ENCODE data around the gene RPS15.

Gene RPS15

DNA sequence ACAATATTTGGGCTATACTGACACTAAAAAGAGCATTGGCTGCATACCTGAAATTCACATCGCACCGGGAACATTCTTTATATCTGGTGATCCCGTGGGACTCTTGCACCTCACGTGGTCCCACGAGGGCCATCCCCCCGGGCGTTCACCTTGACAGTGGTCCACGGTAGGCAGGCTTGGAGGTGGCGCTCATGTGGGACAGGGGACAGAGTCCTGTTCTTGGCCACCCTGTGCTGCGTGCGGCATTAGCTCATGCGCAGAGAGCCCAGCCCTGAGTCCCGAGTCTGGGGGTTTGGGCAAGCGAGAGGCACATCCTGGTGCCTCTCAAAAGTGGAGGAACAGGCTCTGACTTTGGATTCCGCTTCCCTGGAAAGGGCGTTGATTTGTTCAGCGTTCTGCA, 44.4 kb upstream of the RPS15 start:
- peaks cover 69% of the 10 kb centered on the region for H3K36me3 ChIP-seq (ENCODE audit: insufficient read depth, insufficient read length, low read length)
- H3K9ac ChIP-seq (ENCODE audit: insufficient read length, low read depth), result peak overlapping the region; percentile 21
- no peak overlapping the region for H3K4me3 ChIP-seq (ENCODE audit: insufficient read length, low read depth)
- H3K9me3 ChIP-seq (ENCODE audit: insufficient read depth, low read length), result no peaks in the 10 kb centered on the region
- H3K4me1 ChIP-seq (ENCODE audit: insufficient read depth, insufficient read length), result peaks cover 15% of the 10 kb centered on the region
- no peak for TF ChIP-seq YY1 (IDR thresholded peaks at IDR 0.05; ENCODE audit: insufficient read depth, insufficient read length)
- TF ChIP-seq SUZ12 (IDR thresholded peaks at IDR 0.05; ENCODE audit: extremely low read depth, insufficient read depth, insufficient read length), result no peak
- no peak for TF ChIP-seq ZNF274 (IDR thresholded peaks at IDR 0.05; ENCODE audit: low read depth, low read length)
- no peak for DNase-seq (ENCODE audit: low read depth, low spot score)
- no peaks in the 10 kb centered on the region for H3K27me3 ChIP-seq (ENCODE audit: insufficient read depth, insufficient read length)

GRCh38 chr19:1394252-1395193, 43.7 kb upstream of the RPS15 start:
- H3K4me3 ChIP-seq (ENCODE audit: insufficient read length, low read depth), result no peak overlapping the region
- H3K4me1 ChIP-seq (ENCODE audit: insufficient read depth, insufficient read length), result peaks cover 15% of the 10 kb centered on the region
- peaks cover 70% of the 10 kb centered on the region for H3K36me3 ChIP-seq (ENCODE audit: insufficient read depth, insufficient read length, low read length)
- no peaks in the 10 kb centered on the region for H3K9me3 ChIP-seq (ENCODE audit: insufficient read depth, low read length)
- no peaks in the 10 kb centered on the region for H3K27me3 ChIP-seq (ENCODE audit: insufficient read depth, insufficient read length)
- TF ChIP-seq YY1 (IDR thresholded peaks at IDR 0.05; ENCODE audit: insufficient read depth, insufficient read length), result no peak
- TF ChIP-seq ZNF274 (IDR thresholded peaks at IDR 0.05; ENCODE audit: low read depth, low read length), result no peak
- TF ChIP-seq SUZ12 (IDR thresholded peaks at IDR 0.05; ENCODE audit: extremely low read depth, insufficient read depth, insufficient read length), result no peak
- peak overlapping the region; percentile 32 for H3K9ac ChIP-seq (ENCODE audit: insufficient read length, low read depth)
- DNase-seq (ENCODE audit: low read depth, low spot score), result no peak

DNA sequence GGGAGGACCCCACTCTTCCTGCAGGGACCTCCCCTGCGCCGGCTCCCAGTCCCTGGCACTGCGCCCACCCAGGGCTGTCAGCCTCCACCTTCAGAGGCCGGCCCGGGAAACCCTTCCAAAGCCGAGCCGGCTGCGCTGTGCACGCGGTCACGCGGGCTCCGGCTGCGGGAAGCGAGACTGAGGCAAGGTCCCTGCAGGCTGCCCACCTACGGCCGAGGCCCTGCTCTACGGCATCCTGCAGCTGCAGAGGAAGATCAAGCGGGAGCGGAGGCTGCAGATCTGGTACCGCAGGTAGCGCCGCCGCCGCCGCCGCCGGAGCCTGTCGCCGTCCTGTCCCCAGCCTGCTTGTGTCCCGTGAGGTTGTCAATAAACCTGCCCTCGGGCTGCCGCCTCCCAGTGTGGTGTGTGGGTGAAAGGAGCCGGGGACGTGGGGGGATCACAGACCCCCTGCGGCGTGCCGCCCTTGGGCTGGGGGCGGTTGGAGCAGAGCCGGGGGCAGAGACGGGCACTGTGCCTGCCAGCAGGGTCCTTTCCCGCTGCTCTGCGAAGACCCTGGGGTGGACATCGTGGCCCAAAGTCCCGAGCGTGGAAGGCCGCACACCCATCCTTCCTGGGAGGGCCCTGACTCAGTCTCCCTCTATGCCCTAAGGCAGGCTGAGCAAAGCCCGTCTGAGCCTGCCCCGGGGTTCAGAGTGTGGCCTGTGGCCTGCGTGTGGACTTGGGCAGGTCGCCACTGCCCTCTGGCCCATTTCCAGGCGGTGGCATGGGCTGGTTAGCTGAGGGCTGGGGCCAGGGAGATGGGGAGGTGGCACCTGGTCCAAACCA, 42.8 kb upstream of the RPS15 start:
- no peak for DNase-seq (ENCODE audit: low read depth, low spot score)
- H3K27me3 ChIP-seq (ENCODE audit: insufficient read depth, insufficient read length), result no peaks in the 10 kb centered on the region
- H3K36me3 ChIP-seq (ENCODE audit: insufficient read depth, insufficient read length, low read length), result peaks cover 66% of the 10 kb centered on the region
- no peaks in the 10 kb centered on the region for H3K9me3 ChIP-seq (ENCODE audit: insufficient read depth, low read length)
- H3K9ac ChIP-seq (ENCODE audit: insufficient read length, low read depth), result peak overlapping the region; percentile 51
- no peak overlapping the region for H3K4me3 ChIP-seq (ENCODE audit: insufficient read length, low read depth)
- TF ChIP-seq SUZ12 (IDR thresholded peaks at IDR 0.05; ENCODE audit: extremely low read depth, insufficient read depth, insufficient read length) (no peak), YY1 (IDR thresholded peaks at IDR 0.05; ENCODE audit: insufficient read depth, insufficient read length) (no peak), ZNF274 (IDR thresholded peaks at IDR 0.05; ENCODE audit: low read depth, low read length) (no peak)
- H3K4me1 ChIP-seq (ENCODE audit: insufficient read depth, insufficient read length), result peaks cover 20% of the 10 kb centered on the region

- H3K36me3 ChIP-seq (ENCODE audit: insufficient read depth, insufficient read length, low read length), result peaks cover 58% of the 10 kb centered on the region
- TF ChIP-seq SUZ12 (IDR thresholded peaks at IDR 0.05; ENCODE audit: extremely low read depth, insufficient read depth, insufficient read length) (no peak), YY1 (IDR thresholded peaks at IDR 0.05; ENCODE audit: insufficient read depth, insufficient read length) (no peak), ZNF274 (IDR thresholded peaks at IDR 0.05; ENCODE audit: low read depth, low read length) (no peak)
- H3K9me3 ChIP-seq (ENCODE audit: insufficient read depth, low read length), result no peaks in the 10 kb centered on the region
- peak overlapping the region; percentile 51 for H3K9ac ChIP-seq (ENCODE audit: insufficient read length, low read depth)
- peaks cover 20% of the 10 kb centered on the region for H3K4me1 ChIP-seq (ENCODE audit: insufficient read depth, insufficient read length)
- H3K27me3 ChIP-seq (ENCODE audit: insufficient read depth, insufficient read length), result no peaks in the 10 kb centered on the region
- no peak for DNase-seq (ENCODE audit: low read depth, low spot score)
- H3K4me3 ChIP-seq (ENCODE audit: insufficient read length, low read depth), result no peak overlapping the region
Measured at GRCh38 chr19:1396019-1396767, 42.0 kb upstream of the RPS15 start.

- peaks cover 21% of the 10 kb centered on the region for H3K4me1 ChIP-seq (ENCODE audit: insufficient read depth, insufficient read length)
- peak overlapping the region; percentile 17 for H3K9ac ChIP-seq (ENCODE audit: insufficient read length, low read depth)
- no peaks in the 10 kb centered on the region for H3K27me3 ChIP-seq (ENCODE audit: insufficient read depth, insufficient read length)
- no peak for DNase-seq (ENCODE audit: low read depth, low spot score)
- H3K9me3 ChIP-seq (ENCODE audit: insufficient read depth, low read length), result no peaks in the 10 kb centered on the region
- H3K4me3 ChIP-seq (ENCODE audit: insufficient read length, low read depth), result no peak overlapping the region
- TF ChIP-seq YY1 (IDR thresholded peaks at IDR 0.05; ENCODE audit: insufficient read depth, insufficient read length), result no peak
- TF ChIP-seq ZNF274 (IDR thresholded peaks at IDR 0.05; ENCODE audit: low read depth, low read length), result no peak
- peaks cover 57% of the 10 kb centered on the region for H3K36me3 ChIP-seq (ENCODE audit: insufficient read depth, insufficient read length, low read length)
Measured at GRCh38 chr19:1396768-1397679, 41.2 kb upstream of the RPS15 start.

- no peak overlapping the region for H3K4me3 ChIP-seq (ENCODE audit: insufficient read length, low read depth)
- H3K27me3 ChIP-seq (ENCODE audit: insufficient read depth, insufficient read length), result no peaks in the 10 kb centered on the region
- no peak for TF ChIP-seq SUZ12 (IDR thresholded peaks at IDR 0.05; ENCODE audit: extremely low read depth, insufficient read depth, insufficient read length)
- no peak for TF ChIP-seq ZNF274 (IDR thresholded peaks at IDR 0.05; ENCODE audit: low read depth, low read length)
- TF ChIP-seq YY1 (IDR thresholded peaks at IDR 0.05; ENCODE audit: insufficient read depth, insufficient read length), result no peak
- peaks cover 28% of the 10 kb centered on the region for H3K4me1 ChIP-seq (ENCODE audit: insufficient read depth, insufficient read length)
- H3K36me3 ChIP-seq (ENCODE audit: insufficient read depth, insufficient read length, low read length), result peaks cover 50% of the 10 kb centered on the region
- no peaks in the 10 kb centered on the region for H3K9me3 ChIP-seq (ENCODE audit: insufficient read depth, low read length)
- DNase-seq (ENCODE audit: low read depth, low spot score), result no peak
- H3K9ac ChIP-seq (ENCODE audit: insufficient read length, low read depth), result no peak overlapping the region
Measured at GRCh38 chr19:1397838-1398237, 40.4 kb upstream of the RPS15 start.
